ENCODE measurements around the gene SMURF1.
"Not testable (repeated sequence)": the region's sequence is repeated elsewhere in the genome, so short reads cannot be mapped to it uniquely, and the experiment has no call there.

Gene SMURF1

GRCh38 chr7:99050971-99051370 is 92.9 kb downstream of the SMURF1 start:
- no peak for DNase-seq (ENCODE audit: low spot score)

DNA sequence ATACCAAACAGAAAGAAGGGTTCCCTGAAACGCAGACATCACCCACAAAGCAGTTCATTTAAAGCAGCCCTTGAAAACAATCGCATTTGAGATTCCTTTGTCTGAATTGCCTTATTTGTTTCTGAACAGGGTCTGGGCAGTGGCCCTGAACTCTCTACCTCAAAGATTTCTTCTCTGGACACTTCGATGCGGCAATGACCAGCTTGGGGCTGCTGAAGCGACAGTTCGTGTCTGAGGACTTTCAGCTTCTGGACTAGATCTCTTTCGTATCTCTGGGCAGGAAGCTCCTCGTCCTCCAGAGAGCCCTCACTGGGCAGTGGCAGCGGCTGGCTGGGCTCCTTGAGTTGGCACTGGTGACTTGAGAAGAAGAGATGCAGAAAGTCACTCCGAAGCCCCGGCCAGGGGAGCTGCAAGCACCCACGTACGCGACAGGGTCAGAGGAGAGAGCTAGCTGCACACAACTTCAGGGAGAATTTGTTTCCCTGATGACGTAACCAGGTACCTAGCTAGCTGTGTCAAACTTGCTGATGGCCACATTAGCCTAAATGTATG is 96.3 kb downstream of the SMURF1 start:
- DNase-seq (ENCODE audit: low spot score): no peak

DNA sequence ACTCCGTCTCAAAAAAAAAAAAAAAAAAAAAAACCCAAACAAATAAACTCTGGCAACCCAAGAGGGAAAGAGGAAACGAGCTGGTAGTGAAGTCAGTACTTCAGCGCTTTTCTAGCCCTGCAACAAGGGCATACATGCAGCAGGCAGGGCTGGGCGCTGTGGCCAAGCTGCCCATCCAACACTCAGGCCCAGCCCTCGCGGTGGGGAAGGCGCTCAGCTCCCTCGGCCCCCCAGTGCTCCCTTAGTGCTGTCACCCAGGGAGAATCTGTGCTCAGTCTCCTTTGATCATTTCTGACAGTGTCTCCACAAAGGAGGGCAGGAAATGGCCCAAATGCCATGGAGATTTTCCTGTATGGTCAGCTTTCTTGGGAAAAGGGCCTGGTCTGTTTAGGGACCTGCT is 97.2 kb downstream of the SMURF1 start:
- no peak for DNase-seq (ENCODE audit: low spot score)

- DNase-seq (ENCODE audit: low spot score): not testable (repeated sequence)
These were observed 97.6 kb downstream of the SMURF1 start for GRCh38 chr7:99046262-99046661.

GRCh38 chr7:99044858-99045257 is 99.0 kb downstream of the SMURF1 start:
- not testable (repeated sequence) for DNase-seq (ENCODE audit: low spot score)

GRCh38 chr7:99042957-99043356 is 101.0 kb downstream of the SMURF1 start:
- DNase-seq (ENCODE audit: low spot score): peak; percentile 85

DNA sequence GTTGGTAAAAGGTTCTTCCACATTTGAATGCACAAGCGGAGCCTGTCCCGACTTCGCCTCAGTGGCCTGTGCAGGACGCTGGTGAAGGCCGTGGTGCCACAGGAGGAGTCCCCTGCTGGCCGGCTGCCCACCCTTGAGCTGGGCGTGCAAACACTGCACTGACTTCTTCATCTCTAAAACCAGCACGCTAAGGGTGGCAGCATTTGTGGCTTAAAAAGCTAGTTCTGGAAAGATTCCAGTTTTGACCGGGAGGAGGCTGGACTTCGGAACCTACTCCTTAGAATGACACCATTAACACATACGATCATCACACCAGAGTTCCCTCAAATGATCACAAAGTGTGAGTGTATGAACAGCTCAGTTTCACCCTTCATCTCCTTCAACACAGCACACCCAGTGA is 102.4 kb downstream of the SMURF1 start:
- DNase-seq (ENCODE audit: low spot score): no peak

DNA sequence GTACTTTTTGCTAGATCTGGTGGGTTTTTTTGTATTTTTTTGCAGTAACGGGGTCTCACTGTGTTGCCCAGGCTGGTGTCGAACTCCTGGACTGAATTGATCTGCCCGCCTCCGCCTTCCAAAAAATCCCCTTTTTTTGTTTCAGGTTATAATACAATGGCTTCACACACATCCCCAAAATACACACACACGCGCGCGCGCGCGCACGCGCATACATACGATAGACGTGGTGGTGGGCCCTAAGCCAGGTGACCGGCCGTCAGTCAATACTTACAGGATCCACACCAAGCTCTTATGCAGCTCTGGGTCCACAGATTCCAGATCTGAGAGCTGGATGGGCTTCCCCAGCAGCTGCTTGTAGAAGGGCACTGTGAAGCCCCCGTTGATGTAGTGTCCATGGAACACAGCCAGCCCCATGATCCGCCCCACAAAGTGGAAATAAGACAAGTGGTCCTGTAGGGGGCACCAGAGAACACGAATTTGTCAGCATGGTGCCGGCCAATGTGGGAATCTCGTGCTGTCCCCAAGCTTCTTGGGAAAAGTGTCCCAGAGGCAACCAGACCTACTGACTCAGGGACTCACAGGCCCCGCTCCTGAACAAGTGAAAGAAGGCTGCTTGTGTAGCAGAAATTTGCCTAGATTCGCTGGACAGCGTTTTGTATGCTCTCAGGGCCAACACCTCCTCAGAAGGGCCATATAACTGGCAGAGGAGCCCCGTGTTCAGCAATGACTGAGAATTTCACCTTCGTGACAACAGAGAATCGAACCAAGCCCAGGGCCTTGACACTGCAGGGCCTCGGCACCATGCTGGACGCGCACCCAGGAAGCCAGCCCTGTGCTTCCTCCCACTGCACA is 103.6 kb downstream of the SMURF1 start:
- DNase-seq (ENCODE audit: low spot score): peak; percentile 97

GRCh38 chr7:99039384-99039891 is 104.5 kb downstream of the SMURF1 start:
- no peak for DNase-seq (ENCODE audit: low spot score)

GRCh38 chr7:99038086-99038855 is 105.6 kb downstream of the SMURF1 start:
- no peak for DNase-seq (ENCODE audit: low spot score)

DNA sequence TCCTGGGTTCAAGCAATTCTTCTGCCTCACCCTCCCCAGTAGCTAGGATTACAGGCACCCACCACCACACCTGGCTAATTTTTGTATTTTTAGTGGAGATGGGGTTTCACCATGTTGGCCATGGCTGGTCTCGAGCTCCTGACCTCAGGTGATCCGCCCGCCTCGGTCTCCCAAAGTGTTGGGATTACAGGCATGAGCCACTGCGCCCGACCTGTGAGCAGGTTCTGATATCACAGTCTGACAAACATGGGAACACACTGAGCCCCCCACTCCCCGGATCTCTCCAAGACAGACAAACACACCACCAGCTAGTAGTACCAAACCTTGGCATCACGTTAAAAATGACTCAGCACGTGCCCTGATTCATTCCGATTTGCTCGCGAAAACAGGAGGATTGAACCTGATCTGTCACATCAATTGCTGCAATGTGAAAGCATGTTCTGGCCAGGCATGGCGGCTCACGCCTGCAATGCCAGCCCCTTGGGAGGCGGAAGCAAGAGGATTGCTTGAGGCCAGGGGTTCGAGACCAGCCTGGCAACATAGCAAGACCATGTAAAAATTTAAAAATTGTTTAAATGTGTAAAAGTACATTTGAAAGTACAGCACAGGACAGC is 106.5 kb downstream of the SMURF1 start:
- no peak for DNase-seq (ENCODE audit: low spot score)

DNA sequence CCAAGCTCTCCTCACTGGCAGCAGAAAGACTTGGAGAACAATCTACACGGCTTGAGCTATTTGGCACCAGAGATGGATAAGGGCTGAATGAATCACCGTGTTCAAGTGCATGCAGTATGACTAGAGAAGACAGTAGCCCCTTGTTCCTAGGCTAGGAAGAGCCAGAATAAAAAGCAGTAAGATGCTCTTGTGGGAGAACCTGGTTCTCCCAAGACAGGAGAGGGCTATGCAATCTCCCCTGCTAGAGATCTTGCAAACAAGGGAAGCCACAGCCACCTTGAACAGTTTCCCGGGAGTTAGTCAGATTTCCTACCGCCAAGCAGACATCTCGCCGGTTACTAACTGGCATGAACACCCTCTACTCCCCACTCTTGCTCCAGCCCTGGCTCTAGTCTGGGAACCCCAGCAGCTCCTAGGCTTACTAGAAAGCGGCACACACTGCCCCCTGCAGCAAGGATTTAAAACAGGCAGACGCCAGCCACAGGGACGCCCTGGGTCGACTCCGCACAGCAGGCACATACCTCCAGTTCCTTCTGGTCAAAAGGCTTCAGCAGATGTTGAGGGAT is 107.3 kb downstream of the SMURF1 start:
- peak; percentile 94 for DNase-seq (ENCODE audit: low spot score)

DNA sequence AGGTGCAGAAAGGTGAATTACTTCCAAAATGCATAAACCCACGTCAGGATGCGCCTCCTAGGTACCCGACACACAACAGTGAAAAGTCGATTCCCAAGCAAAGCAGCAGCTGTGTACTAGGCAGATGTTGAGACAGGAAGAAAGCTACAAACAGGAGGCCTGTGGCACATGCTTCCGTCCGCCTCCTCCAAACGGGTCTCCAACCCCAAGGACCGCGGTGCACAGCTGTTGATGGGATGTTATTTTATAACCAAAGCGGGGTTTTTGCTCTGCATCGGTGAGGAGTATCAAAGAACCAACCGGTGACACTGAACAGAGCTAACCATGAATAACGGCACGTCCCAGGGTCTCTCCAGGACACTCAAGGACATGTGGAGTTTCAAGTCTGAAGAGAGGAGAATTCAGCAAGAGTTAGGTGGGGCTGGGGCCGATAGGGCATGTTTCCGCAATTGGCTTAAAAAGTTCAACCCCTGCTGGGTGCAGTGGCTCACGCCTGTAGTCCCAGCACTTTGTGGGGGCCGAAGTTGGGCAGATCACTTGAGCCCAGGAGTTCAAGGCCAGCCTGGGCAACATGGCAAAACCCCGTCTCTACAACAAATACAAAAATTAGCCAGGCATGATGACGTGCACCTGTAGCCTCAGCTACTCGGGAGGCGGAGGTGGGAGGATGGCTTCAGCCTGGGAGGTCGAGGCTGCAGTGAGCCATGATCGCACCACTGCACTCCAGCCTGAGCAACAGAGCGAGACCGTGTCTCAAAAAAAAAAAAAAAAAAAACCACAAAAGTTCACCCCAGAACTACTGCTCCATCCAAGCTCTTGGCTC is 108.0 kb downstream of the SMURF1 start:
- no peak for DNase-seq (ENCODE audit: low spot score)

DNA sequence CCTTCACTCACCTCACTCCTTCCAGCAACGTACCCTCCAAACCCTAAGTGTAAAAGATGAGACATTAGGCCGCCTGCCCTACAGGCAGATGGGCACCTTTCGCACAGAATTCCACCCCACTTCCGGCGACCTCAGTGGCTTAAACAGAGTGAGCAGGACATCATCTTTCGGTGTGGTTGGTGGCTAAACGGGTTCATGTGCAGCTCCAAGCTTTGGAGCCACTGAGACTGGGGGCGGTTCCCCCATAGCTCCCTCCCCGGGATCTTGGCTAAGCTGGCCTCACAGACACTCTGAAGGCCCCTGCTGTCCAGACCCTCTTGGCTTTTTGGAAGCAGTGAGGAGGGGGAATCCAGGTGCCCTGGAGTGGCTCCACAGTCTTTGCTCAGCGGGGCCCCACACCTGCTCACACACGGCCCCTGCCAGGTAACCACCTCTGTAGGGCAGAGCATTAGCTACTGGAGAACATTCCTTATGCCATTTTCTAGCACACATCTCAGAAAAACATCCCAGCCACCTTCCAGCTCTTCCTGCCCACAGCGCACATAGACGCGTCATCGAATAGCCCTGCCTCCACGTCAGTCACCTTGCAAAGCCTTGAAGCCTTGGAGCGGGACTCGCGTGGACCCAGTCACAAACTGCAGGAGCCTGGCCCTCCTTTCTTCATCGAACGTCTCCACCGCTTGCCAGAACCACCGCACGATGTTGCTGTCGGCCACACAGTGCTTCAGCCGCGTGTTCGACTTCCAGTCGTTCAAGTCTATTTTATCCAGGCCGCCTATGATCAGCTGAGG is 108.8 kb downstream of the SMURF1 start:
- no peak for DNase-seq (ENCODE audit: low spot score)

DNA sequence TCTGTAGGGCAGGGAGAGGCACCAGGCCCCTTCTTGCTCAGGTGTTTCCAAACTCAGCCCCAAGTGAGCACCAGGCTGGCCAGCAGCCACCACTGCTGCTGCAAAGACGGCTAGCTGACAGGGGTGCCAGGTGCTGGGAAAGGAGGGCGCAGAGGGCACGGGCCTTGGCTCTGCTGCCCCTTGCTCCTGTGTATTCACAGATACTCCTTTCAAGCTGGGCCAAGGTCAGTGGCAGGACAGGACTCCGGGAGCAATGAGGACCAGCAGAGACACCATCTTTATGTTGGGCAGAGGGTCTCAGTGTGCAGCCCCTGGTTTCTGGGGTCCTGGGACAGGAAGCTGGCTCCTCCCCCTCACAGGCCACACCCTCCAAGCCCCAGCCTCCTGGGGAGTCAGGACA is 110.1 kb downstream of the SMURF1 start:
- DNase-seq (ENCODE audit: low spot score): no peak

GRCh38 chr7:99032928-99033327 is 111.0 kb downstream of the SMURF1 start:
- DNase-seq (ENCODE audit: low spot score): no peak

- no peak for DNase-seq (ENCODE audit: low spot score)
These were observed 112.4 kb downstream of the SMURF1 start for GRCh38 chr7:99031496-99031895.

- DNase-seq (ENCODE audit: low spot score): no peak
These were observed 113.0 kb downstream of the SMURF1 start for GRCh38 chr7:99030951-99031350.

GRCh38 chr7:99030457-99030856 is 113.5 kb downstream of the SMURF1 start:
- DNase-seq (ENCODE audit: low spot score): no peak
